Middle frontal gyrus (tissue), 1 donor: ENCODE data around the gene ZNF385A.

Source experiments
- DNase-seq: peaks from one replicate; pipeline ENCODE4 v3.0.0-alpha.2; 2015; ENCODE audit warnings: low spot score; ENCODE audit errors: extremely low spot score

ZNF385A gene

GRCh38 chr12:54392485-54393206 lies 8.1 kb upstream of the ZNF385A start:
- no peak for DNase-seq

GRCh38 chr12:54390668-54391551 lies 6.4 kb upstream of the ZNF385A start:
- DNase-seq: no peak

DNA sequence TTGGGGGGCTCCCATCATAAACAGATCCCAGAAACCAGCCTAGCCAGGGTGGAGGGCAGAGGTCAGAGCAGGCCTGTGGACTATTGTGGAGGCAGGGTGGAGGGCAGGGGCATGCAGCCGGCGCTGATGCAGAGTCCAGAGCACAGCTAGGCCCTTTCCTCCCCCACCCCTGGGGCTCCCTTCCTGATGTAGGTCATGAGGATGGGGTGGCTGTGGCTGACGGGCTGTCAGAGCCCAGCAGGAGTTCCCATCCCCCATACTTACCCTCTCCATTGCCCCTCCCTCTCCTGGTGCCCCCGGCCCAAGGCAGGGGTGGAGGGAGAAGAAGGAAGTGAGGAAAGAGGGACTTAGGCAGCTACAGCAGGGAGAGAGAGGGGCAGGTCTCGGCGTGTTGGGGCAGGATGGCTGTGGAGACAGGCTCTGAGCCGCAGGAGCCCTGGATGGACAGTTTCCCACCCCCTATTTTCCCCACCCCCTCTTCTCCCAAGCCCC lies 5.7 kb upstream of the ZNF385A start:
- no peak for DNase-seq

- no peak for DNase-seq
Observed at GRCh38 chr12:54389607-54390175, 5.2 kb upstream of the ZNF385A start.

DNA sequence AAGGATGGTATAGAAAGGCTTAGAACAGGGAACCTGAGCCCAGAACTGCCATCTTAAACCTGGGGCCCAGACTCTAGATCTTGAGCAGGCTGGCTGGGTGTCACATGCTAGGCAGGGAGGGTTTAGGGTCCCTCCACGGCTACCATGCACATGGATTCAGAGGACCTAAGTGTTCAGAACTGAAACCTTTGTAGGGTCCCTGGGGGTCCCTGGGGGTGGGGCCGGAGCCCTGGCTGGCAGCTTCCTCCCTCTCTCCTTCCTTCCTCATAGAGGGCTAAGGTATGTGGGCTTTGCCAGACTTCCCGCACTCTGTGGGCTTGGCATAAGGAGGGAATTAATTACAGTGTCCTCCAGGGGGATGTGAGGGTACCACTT lies 4.6 kb upstream of the ZNF385A start:
- DNase-seq: no peak

GRCh38 chr12:54388237-54389133 lies 4.0 kb upstream of the ZNF385A start:
- DNase-seq: no peak

GRCh38 chr12:54387114-54387467 lies 2.6 kb upstream of the ZNF385A start:
- DNase-seq: no peak

GRCh38 chr12:54386403-54387113 lies 2.0 kb upstream of the ZNF385A start:
- DNase-seq: no peak

DNA sequence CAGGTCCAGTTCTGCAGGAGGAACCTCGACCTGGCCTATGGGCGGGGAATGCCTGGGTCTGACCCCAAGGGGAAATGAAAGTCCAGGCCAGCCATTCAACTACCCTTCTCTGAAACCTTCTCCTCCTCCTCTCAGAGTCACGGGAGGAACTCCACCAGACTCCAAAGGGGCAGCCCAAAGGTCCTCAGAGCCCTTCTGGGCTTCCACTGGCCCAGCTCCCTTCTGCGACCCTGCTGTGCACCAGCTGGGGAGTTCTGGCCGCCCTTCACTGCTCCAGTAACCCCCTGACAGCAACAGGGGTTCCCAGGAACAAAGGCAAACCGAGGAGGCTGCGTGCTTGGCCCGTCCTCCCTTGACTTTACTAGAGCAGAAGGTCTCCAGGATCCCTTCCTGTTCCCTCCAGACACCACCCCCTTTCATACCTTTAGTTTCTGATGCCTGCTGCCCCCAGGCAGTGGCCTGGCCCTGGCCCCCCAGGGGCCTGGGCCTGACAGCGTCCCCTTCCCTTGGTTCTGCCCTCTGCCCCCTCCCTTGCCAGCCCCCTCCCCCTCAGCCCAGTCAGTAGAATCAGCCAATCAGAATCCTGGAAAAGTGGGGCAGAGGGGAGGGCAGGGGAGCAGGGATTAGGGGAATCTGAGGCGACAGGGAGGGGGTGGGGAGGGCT lies 850 bp upstream of the ZNF385A start:
- no peak for DNase-seq

DNA sequence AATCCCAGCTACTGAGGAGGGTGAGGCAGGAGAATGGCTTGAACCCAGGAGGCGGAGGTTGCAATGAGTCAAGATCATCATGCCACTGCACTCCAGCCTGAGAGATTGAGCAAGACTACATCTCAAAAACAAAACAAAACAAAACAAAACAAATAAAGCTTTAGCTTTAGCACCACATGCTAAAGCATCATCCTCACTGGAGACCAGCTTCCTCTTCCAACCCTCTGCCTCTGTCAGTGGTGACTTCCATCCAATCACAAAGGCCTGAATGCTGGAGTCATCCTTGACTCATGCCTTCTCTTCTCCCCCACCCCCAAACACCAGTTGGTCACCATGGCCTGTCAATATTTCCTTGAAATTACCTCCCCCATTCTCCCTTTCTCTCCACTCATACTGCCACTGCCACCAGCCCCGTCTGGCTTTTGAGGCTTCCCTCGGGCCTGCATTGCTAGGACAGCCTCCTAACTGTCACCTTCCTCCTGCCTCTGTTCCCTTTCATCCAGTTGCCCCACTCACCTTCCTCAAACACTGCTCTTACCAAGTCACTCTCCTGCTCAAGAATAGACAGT lies 1.4 kb downstream of the ZNF385A start:
- DNase-seq: no peak

- DNase-seq: no peak
Observed at GRCh38 chr12:54381136-54381535, 3.4 kb downstream of the ZNF385A start.

GRCh38 chr12:54379398-54380201 lies 4.9 kb downstream of the ZNF385A start:
- DNase-seq: peak; percentile 82

DNA sequence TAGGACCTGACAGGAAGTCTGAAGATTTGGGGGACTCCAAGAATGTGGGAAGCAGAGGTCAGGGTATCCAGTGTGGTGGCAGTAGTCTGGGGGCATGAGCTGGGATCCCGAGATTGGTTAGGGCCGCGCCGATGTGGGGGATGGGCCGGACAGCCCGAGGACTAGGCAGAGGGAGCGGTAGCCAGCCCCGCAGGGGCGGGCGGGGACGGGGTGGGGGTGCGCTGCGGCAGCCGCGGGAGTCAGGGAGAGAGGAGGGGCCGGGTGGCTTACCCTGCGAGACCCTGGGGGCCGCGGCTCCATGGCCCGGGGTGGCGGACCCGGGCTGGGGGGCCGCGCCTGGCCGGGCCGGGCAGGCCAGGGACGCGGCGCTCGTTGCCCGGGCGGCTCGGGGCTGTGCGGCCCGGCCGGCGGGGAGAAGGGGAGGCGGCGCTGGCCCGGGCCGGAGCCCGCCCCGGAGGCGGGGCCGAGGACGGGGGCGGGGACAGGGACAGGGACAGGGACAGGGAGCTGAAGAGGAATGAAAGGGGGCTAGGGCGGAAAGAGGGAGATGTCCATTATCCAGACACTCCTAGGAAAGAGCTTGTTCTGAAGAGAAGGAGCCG lies 5.6 kb downstream of the ZNF385A start:
- DNase-seq: no peak

GRCh38 chr12:54377797-54378515 lies 6.6 kb downstream of the ZNF385A start:
- no peak for DNase-seq

DNA sequence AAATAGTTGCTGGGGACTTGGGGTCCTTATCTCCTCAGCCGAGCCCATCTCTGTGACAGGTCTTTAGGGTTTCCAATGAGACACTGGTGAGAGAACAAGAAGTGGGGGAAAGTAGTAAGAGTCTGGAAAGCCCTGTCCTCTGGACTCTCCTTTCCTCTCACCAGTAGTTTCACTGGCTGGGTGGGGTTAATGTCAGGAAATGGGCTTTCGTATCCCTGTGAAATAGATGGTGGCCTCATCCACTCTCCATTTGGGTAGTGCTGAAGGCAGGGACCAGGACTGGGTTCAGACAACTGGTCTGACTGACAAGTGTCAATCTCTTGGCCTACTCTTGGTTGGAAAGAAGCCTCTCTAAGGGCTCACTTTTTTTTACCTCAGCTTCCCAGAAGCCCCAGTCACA lies 7.5 kb downstream of the ZNF385A start:
- DNase-seq: no peak

- DNase-seq: no peak
Observed at GRCh38 chr12:54376596-54376995, 7.9 kb downstream of the ZNF385A start.

DNA sequence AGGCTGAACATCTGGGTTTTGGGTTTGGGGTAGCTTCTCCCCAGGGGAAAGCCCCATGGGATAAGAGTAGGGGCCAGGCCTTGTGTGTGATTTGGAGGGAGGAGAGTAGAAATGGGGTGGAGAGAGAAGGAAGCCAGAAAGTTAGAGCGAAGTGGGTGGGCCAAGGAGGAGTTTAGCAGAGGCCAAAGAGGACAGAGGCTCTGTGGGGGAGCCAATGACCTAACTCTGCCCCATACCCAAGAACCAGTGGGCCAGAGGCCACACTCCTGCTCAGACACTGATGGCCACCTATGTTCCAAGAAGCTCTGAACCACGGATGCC lies 9.3 kb downstream of the ZNF385A start:
- no peak for DNase-seq
